ENCODE data around the gene MYOZ3.

The MYOZ3 gene

DNA sequence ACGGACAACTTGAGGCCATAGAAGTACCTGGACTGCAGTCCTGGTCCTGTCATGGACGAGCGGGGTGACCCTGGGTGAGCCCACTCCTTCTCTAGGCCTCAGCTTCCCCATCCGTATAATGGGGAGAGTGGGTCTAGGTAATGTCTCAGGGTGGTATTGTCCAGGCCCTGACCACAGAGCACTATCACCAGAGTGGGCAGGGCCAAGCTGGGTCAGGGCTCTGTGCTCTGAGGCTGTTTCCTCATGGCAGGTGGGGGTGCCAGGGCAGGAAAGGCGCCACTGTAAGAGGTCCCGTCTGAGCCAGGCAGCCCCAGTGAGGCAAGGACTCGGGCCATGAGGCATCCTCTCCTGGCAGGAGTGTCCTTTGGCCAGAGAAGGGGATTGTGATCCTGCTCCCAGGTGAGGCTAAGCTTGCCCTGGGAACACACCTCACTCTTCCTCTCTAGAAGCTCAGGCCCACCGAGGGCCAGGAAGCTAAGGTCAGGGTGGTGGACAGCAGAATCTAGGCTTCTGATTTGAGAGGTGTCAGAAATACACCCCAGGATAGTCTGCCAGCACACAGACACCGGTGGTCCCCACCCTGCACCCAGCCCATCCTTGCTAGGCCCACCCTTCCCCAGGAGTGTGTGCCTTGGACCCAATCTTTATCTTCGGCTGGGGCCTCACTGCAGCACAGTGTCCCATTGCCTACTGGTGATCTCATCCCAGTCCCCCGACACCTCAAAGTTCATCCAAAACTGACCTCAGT is 1.5 kb upstream of the MYOZ3 start:
- no peak for DNase-seq (ENCODE audit: low read depth)

DNA sequence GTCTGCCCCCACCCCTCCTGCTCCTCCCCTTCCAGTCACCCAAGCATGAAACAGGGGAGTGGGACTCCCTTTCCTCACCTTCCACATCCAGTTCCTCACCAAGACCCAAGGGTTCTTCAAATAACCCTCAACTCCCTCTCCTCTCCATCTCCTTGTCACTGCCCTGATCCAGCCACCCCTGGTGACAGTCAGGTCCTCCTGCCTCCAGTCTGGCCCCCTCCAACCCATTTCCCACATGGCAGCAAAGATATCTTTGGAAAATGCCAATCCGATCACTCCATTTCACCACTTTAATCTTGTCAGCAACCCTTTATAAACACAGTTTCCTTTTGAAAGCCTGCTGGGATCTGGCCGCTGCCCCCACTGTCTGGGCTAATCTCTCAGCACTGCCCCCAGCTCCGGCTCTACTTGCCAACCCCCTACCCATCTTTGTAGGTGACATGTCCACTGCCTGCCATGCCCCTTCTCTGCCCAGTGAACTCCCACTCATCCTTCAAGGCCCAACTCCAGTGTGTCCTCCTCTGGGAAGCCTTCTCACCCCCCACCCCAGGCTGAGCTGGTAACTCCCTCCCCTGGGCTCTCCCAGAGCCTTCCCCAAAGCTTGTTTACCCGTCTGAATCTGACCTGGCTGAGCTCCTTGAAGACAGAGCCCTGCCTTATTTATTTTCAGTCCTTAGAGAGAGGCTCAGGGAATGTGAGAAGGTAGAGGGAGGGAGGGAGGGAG is 781 bp upstream of the MYOZ3 start:
- DNase-seq (ENCODE audit: low read depth) = no peak

DNA sequence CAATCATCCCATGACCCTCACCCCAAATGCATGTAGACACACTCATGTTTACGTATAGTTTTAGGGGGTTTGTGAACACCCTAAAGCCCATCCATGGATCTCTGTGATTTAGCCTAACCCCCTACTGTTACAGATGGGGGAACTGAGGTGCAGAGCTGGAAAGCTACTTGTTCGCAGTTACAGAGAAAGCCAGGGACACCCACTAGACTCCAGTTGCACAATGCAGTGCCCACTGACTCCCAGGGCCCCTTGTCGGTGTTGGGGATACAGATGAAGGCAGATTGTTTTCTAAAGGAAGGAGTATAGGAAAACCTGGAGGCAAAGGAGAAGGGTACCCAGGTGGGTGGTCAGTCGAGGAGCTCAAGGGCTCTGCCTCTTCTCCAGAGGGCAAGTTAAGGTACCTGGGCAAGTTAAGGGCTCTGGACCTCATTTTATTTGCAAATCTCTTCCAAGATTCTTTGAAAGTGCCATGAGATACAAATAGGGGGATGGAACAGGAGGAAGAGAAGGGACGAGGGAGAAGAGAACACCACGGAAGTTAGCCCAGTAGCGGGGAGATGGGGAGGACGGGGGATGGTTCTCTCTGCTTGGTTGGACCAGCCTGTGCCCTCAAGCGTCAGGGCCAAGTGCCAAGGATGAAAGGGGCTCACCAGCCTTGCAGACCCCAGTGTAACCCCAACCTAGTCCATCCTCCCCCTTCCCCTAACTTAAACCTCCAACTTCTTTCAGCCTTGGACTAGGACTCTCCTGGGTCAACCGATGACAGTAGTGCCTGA is 958 bp downstream of the MYOZ3 start:
- DNase-seq (ENCODE audit: low read depth) = no peak

DNA sequence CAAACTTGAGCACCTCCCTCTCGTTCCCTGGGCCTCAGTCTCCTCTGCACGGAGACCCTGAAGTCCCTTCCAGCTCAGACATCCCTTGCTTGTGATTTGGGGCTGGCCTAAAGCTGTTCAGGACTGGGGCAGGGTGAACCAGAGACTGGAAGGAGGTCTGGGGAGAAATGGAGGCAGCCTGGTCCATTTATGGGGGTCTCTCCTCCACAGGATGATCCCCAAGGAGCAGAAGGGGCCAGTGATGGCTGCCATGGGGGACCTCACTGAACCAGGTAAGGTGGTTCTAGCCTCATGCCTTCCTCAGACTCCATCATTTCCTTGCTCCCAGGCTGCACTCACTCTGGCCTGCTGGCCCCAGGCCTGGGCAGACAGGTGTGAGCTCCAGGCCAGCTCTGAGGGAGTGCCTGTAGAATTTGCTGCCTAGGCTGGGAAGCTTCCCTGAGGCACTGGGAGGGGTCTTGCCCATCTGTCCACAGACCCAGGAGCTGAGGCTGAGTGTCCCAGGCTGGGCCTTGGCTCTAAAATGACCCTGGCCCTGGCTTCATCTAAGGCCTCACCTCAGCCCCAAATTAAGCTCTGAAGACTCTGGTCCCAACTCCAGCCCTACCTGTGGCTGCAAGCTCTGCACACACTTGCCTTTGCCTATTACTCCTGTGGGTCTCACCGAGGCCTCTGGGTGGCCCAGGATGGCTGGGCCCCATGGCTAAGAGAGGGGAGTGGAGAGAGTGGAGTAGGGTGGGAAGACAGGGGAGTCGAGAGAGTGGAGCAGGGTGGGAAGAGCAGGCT is 1.9 kb downstream of the MYOZ3 start:
- DNase-seq (ENCODE audit: low read depth) = no peak

DNA sequence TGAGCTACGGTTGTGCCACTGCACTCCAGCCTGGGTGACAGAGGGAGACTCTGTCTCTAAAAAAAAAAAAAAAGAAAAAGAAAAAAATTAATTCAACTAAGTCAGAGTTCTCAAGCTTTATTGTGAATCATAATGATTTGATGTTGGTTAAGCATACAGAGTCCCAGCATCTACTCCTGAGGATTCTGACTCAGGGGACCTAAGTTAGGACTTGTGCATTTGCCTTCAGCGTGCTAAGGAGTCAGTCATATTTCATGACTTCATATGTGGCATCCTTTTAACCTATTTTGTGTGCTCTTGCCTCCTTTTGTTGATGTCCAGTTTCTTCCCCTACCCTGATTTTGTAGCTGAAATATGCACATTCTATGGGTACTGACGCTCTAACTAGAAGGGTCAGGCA is 2.9 kb downstream of the MYOZ3 start:
- DNase-seq (ENCODE audit: low read depth) = no peak

DNA sequence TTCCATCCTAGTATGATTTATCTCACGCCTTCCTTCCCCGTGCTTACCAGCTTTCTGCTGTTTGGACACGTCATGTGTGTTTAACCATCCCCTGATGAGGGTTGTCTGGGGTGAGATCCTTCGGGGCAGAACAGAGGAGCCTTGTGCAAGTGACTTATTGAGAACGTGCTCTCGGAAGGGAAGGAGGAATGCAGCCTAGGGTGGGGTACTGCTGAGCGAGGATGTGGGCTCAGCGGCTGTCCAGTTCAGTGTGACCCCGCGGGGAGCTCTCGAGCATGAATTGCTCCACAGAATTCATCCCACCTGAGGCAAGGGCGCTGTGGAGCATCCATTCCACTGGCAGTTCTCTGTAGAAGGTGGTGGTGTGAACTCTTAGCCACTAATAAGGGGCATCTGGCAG is 4.0 kb downstream of the MYOZ3 start:
- DNase-seq (ENCODE audit: low read depth) = peak; percentile 70

DNA sequence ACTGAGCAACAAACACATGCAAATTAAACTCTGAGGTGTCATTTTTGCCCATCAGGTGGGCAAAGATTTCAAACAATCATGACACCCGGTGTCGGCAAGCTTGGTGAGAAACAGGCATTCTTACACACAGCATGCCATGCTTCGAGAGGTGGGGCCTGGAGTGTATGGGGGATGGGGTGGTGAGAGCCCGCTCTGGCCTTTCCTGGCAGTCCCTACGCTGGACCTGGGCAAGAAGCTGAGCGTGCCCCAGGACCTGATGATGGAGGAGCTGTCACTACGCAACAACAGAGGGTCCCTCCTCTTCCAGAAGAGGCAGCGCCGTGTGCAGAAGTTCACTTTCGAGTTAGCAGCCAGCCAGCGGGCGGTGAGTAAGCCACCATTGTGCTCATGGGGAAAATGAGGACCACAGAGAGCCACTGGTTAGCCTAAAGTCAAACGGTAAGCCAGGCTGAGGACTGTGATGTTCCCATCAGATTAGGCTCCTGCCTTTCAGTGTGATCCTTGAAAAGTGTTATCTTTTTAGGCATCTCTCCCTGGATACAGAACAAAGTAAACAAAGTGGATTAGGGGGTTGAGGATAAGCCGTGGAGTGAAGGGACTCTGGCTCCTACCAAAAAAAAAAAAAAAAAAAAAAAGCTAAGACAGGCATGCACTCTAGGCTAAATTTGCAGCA is 9.4 kb downstream of the MYOZ3 start:
- DNase-seq (ENCODE audit: low read depth) = no peak

DNA sequence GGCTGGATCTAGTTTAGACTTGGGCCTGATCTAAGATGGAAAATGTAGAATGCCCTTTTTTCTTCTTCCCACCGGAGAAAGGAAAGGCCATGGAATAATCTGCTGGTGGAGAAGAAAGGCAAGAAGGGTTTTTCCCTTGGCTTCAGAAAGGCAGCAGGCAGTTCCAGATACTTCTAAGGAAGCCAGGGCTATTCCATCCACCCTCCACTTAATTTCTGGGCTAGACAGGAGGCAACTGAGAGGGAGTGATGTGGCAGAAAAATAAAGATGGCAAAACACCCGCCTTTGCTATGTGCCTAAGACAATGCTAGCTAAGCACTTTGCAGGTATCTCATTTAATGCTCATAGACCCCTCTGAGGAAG is 9.9 kb downstream of the MYOZ3 start:
- DNase-seq (ENCODE audit: low read depth) = no peak

DNA sequence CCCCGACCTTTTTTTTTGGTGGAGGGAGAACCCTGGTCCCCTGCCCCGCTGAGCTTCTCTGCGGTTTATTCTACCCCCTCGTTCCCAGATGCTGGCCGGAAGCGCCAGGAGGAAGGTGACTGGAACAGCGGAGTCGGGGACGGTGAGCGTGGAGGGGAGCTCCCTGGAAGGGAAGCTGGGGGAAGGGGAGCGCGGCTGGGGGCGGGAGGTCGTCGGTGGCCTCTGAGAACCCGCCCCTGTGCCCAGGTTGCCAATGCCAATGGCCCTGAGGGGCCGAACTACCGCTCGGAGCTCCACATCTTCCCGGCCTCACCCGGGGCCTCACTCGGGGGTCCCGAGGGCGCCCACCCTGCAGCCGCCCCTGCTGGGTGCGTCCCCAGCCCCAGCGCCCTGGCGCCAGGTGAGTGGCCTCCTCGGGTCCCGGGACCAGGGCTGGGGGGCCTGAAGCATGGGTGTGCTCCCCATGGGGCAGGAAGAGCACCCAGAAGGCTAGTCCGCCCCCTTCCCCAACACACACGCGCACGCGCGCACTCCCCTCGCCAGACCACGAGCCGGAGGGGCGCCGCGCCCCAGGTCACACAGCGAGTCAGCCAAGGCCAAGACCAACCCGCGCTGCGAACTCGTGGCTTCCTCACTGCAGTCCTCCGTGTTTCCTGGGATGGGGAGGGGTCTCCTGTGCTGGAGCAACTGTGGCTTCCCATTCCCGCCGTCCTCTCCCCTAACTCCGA is 10.6 kb downstream of the MYOZ3 start:
- DNase-seq (ENCODE audit: low read depth) = no peak

DNA sequence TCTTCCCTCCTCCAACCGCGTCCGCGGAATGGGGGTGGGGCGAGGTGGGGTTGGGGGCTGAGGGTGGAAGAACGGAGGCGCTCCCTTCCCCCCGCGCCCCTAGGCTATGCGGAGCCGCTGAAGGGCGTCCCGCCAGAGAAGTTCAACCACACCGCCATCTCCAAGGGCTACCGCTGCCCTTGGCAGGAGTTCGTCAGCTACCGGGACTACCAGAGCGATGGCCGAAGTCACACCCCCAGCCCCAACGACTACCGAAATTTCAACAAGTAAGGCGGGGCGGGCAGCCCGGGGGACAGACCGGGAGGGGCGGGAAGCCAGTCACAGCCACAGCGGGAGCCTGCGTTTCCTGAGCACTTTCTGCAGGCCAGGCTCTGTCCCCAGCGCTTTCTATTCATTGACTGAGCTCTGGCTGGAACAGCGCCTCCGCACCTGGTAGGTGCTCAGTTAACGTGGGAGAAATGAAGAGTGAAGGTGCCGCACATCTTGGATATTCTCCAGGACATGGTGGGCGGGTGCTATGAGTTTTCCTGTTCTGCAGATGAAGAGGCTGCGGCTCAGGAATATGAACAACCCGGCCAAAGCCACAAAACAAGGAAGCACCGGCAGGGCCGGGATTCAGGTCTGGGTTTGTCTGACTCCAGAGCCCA is 11.3 kb downstream of the MYOZ3 start:
- peak; percentile 46 for DNase-seq (ENCODE audit: low read depth)

DNA sequence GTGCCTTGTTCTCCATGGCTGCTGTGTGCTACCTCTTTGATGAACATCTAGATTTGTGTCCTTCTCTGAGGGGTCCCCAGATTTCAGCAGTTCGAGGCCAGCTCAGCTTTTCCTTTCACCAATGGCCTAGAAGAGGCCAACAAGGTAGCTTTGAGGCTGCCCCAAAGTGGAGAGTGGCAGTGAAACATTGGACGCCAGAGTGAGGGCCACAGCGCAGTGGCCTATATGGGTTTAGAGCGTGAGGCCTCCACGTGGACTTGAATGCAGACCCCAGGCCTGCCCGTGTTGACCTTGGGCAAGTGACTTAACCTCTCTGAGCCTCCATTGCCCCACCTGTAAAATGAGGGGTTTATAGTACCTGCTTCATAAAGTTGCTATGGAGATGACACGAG is 11.8 kb downstream of the MYOZ3 start:
- DNase-seq (ENCODE audit: low read depth) = no peak

DNA sequence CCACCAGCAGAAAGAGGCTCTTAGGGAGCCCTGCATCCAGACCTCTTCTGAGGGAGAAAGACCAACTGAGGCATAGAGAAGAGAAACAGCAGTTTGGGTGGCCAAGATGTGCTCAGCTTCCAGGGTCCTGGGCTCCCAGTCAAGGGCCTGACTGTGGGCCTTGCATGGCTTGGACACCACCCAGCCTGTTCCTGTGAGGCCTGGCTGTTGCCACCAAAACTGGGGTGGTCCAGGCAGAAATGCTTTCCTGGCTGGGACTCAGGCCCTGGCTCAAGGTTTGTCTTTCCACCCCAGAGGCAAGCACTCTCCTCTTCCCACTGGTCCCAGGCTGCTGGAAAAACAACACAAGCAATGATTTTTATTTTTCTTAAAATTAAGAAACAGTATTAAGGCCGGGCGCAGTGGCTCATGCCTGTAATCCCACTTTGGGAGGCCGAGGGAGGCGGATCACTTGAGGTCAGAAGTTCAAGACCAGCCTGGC is 13.3 kb downstream of the MYOZ3 start:
- DNase-seq (ENCODE audit: low read depth) = no peak

DNA sequence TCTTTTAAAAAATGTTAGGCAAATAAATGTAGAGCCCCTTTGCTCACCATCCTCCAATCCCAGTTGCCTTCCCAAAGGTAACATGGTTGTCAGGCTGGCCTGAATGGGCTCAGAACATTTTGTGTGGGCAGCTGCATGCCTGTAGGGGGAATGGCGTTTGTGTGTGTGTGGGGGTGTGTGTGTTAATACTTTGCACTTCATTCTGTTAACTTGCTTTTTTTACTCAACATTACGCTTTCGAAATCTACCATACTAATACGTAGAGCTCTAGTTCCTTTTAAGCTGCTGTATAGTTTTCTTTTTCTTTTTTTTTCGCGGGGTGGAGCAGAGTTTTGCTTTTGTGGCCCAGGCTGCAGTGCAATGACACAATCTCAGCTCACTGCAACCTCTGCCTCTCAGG is 14.0 kb downstream of the MYOZ3 start:
- no peak for DNase-seq (ENCODE audit: low read depth)

DNA sequence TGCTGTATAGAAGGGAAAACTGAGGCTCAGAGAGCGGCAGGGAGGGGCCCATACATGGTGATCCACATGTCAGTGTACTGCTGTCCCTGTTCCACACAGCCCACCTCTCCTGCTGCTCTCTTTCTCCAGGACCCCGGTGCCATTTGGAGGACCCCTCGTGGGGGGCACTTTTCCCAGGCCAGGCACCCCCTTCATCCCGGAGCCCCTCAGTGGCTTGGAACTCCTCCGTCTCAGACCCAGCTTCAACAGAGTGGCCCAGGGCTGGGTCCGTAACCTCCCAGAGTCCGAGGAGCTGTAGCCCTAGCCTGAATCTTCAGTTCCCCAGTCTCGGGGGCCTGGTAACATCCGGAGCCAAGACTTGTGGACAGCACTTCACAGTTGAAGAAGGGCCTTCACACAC is 15.5 kb downstream of the MYOZ3 start:
- DNase-seq (ENCODE audit: low read depth) = no peak

DNA sequence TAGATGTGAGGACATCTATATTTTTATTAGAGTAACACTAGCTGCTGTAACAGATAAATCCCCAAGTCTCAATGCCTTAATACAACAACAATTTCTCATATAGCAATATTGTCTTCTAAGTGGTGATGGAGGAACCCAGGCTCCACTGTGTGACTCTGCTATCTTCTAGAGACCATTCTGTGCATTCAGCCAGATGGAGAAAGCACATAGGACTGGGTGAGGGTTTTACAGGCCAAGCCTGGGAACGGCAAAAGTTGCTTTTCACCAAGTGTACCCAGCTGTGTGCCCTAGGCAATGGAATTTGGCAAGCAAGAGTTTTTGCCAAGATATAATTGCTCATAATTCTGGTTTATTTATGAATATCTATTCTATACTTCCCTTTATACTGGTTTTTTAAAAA is 28.1 kb downstream of the MYOZ3 start:
- no peak for DNase-seq (ENCODE audit: low read depth)

DNA sequence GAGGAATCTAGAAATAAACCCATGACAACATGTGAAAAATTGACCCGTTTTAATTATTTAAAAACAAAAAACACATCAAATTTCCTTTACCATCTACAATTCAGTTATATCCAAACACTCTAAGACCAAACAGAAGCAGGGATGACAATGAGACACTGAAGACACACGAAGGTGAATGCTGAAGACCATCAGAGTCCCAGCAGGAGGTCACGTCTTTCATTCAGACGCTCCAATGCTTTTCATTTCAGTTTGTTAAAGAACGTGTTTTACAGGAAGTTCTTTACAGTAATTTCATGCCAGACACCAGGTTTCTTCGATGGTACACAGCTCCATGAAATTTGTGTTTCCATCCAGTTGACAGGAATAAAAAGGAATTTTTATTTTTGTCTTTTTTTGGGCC is 29.7 kb downstream of the MYOZ3 start:
- no peak for DNase-seq (ENCODE audit: low read depth)

DNA sequence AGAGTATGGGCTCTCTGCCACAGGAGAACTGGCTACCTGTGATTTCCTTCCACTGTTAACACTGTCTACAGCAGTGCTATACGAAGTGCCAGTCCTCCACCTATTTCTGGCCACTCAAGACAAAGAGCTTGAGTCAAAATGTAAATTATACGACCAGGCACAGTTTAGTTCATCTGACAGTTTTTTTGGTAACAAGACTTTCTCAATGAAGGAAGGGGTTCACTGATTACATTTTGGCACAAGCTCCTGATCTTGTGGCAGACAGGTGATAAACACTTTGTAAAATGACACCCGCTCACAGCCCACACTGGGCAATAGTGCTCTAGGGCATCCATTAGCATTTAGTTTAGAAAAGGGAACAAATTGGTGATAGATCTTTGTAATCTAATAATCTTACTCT is 31.2 kb downstream of the MYOZ3 start:
- no peak for DNase-seq (ENCODE audit: low read depth)

DNA sequence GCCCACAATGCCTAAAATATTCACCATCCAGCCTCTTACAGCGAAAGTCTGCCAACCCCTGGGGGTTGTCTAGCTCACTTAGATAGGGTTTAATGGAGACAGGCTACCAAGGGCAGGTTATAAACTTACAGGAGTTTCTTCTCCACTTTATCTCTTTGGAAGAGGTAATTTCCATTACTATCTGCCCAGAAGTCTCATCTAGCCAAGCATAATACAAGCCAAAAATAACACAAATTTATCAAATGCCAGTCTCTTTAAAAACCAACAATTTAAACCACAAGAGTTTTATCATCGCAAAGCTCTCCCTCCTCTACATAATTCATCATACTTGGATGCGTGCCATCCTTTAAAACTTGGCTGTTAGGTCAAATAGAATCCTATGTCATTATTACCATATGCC is 33.6 kb downstream of the MYOZ3 start:
- peak; percentile 76 for DNase-seq (ENCODE audit: low read depth)

DNA sequence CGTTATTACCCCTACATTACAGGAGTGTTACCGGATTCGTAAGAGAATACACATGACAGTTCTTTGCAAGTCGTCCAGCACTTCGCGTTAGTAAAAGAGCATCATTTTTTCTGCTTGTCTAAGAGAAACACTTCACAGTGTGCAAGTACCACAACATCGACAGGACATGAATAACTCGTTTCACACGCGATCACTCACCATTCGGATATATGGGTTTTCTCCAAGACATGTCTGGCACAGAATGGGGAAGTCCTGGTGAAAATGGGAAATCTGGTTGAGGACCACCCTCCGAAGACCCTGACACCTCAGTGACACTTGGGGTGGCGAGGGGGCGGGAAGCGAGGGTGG is 39.2 kb downstream of the MYOZ3 start:
- DNase-seq (ENCODE audit: low read depth) = no peak

DNA sequence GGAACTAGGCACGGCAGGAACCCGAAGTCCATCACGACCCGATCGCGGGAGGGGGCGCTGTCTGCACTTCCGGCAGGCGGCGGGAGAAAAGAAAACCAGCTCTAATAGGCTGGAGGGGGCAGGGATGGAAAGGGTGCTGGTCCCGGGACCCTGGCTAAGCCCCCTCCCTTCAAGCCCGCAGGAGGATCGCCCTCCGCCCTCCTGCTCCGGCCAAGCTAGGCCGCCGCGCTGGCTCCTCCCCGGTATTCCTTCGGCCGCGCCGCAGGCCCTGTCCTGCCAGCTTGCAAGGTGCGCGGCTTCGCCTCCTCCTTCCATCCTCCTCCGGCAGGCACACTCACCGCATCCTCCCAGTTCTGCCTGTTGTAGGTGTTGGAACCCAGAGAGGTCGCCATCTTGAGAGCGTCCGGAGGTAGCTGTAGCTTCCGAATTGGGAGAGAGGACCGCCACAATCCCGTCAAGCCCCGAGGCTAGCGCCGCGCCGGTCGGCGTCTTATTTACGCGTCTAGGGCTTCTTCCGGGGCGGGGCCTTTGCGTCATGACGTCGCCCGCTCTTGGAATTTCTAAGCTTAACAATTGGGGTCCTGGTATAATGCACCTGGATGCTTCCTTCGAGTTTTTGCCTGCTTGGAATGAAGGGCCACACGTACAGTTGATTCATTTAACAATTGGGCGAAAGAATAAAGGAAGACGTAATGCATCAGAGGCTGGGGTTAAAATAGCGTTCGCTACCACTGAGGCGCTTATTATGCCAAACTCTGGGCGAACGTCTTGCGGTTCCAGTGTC is 39.7 kb downstream of the MYOZ3 start, which contains the start of gene RBM22:
RBM22 (minus strand) TSS at position 469 of the 784 bp plus-strand sequence; CDS start at position 392, 77 bp downstream.
- DNase-seq (ENCODE audit: low read depth) = peak; percentile 89

Data from EH (cell line).